ENCODE measurements around the gene DRD5.
"Not testable (repeated sequence)": the region's sequence is repeated elsewhere in the genome, so short reads cannot be mapped to it uniquely, and the experiment has no call there.

Gene DRD5

DNA sequence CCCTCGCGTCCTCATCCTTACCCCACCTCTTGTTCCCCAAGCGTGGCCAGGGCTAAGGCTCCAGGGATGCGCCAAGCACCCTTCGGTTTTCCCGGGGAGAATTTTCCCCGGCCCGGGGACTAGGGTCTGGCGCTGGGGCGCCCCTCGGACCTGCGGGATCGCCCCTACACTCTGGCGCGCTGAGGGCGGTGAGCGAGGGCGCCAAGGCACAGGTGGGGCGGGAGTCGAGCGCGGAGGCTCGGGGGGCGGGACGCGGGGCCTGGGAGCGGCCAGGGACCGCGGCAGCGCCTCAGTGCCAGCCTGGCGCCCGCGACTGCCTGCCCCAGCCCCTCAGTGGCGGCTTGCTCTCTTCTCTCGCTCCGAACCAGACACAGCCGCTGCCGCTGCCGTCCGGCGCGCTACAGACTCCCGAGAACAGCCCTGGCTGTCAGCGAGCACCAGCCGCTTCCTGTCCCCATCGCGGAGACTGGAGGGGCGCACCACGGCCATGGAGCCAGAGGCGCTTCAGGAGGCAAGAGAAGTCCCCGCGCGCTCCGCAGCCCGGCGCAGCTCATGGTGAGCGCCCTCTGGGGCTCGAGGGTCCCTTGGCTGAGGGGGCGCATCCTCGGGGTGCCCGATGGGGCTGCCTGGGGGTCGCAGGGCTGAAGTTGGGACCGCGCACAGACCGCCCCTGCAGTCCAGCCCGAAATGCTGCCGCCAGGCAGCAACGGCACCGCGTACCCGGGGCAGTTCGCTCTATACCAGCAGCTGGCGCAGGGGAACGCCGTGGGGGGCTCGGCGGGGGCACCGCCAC is at the start of gene DRD5:
Gene DRD5 (plus strand): TSS at position 292 of the 793 bp plus-strand sequence. CDS start 396 bp downstream, at position 688.
- DNase-seq (ENCODE audit: low spot score) (no peak), ATAC-seq (ENCODE audit: low read depth) (no peak)
- Histone ChIP-seq H3K27me3 (ENCODE audit: insufficient read depth, poor library complexity, severe bottlenecking) (peaks cover 10% of the 10 kb centered on the region), H3K36me3 (ENCODE audit: low read depth) (no peaks in the 10 kb centered on the region), H3K9me3 (ENCODE audit: severe bottlenecking) (no peaks in the 10 kb centered on the region), H3K4me1 (ENCODE audit: insufficient read depth, poor library complexity, severe bottlenecking) (no peaks in the 10 kb centered on the region), H3K27ac (ENCODE audit: poor library complexity, severe bottlenecking) (no peak within 1 kb of the TSS), H3K4me3 (ENCODE audit: severe bottlenecking) (no peak within 1 kb of the TSS)
- TF ChIP-seq, protein P1, sequence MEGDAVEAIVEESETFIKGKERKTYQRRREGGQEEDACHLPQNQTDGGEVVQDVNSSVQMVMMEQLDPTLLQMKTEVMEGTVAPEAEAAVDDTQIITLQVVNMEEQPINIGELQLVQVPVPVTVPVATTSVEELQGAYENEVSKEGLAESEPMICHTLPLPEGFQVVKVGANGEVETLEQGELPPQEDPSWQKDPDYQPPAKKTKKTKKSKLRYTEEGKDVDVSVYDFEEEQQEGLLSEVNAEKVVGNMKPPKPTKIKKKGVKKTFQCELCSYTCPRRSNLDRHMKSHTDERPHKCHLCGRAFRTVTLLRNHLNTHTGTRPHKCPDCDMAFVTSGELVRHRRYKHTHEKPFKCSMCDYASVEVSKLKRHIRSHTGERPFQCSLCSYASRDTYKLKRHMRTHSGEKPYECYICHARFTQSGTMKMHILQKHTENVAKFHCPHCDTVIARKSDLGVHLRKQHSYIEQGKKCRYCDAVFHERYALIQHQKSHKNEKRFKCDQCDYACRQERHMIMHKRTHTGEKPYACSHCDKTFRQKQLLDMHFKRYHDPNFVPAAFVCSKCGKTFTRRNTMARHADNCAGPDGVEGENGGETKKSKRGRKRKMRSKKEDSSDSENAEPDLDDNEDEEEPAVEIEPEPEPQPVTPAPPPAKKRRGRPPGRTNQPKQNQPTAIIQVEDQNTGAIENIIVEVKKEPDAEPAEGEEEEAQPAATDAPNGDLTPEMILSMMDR (IDR thresholded peaks at IDR 0.05; ENCODE audit: poor library complexity, severe bottlenecking), result no peak

- H3K4me3 ChIP-seq (ENCODE audit: severe bottlenecking); H3K27ac ChIP-seq (ENCODE audit: poor library complexity, severe bottlenecking); H3K9me3 ChIP-seq (ENCODE audit: severe bottlenecking); DNase-seq (ENCODE audit: low spot score); ATAC-seq (ENCODE audit: low read depth); H3K36me3 ChIP-seq (ENCODE audit: low read depth); H3K4me1 ChIP-seq (ENCODE audit: insufficient read depth, poor library complexity, severe bottlenecking); H3K27me3 ChIP-seq (ENCODE audit: insufficient read depth, poor library complexity, severe bottlenecking): not testable (repeated sequence)
These were observed 49.2 kb upstream of the DRD5 start for GRCh38 chr4:9732256-9732655.

DNA sequence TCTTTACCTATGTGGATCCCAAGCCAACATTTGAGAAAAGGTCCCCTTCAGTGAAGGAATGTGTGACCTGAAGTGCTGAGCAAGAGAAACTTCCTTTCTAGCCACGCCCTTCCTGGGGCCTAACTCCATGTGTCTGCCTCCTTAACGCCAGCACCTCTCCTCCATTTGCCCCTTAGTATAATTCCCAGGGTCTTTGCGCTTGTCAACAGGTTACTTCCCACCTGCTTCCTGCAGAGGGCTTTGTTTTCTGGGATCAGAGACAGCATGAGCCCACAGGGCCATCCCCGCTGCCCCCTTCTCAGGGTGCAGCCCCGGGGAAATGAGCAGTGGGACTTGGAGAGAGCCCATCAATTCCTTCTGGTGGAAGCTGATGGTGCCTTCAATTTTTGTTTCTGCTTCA is 45.9 kb upstream of the DRD5 start:
- Histone ChIP-seq H3K27ac (ENCODE audit: poor library complexity, severe bottlenecking) (no peak overlapping the region), H3K36me3 (ENCODE audit: low read depth) (no peaks in the 10 kb centered on the region), H3K4me3 (ENCODE audit: severe bottlenecking) (no peak overlapping the region), H3K27me3 (ENCODE audit: insufficient read depth, poor library complexity, severe bottlenecking) (no peaks in the 10 kb centered on the region), H3K4me1 (ENCODE audit: insufficient read depth, poor library complexity, severe bottlenecking) (no peaks in the 10 kb centered on the region), H3K9me3 (ENCODE audit: severe bottlenecking) (no peaks in the 10 kb centered on the region)
- DNase-seq (ENCODE audit: low spot score) (no peak), ATAC-seq (ENCODE audit: low read depth) (no peak)
- TF ChIP-seq, protein P1 (IDR thresholded peaks at IDR 0.05; ENCODE audit: poor library complexity, severe bottlenecking), result no peak

DNA sequence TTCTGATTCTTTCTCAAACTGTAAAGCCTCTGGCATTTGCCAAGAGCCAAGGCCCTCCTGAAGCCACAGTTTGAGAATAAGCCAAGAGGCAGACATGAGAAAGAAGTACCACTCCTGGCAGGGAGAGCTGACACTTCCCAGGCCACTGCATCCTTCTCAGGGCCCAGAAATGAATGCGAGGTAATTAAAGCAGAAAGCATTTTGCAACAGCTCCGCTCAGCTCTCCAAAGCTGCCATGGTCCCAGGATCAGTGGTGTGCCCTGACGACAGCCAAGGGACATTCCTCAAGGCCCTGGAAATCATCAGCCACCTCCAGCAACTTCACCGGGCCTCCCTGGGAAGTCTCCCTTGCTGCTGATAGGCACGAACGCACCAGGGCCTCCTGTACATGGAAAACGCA is 44.2 kb upstream of the DRD5 start:
- H3K4me1 ChIP-seq (ENCODE audit: insufficient read depth, poor library complexity, severe bottlenecking); ATAC-seq (ENCODE audit: low read depth); DNase-seq (ENCODE audit: low spot score); H3K27me3 ChIP-seq (ENCODE audit: insufficient read depth, poor library complexity, severe bottlenecking); H3K27ac ChIP-seq (ENCODE audit: poor library complexity, severe bottlenecking); H3K36me3 ChIP-seq (ENCODE audit: low read depth); H3K9me3 ChIP-seq (ENCODE audit: severe bottlenecking); H3K4me3 ChIP-seq (ENCODE audit: severe bottlenecking): not testable (repeated sequence)

- H3K4me3 ChIP-seq (ENCODE audit: severe bottlenecking); DNase-seq (ENCODE audit: low spot score); H3K27me3 ChIP-seq (ENCODE audit: insufficient read depth, poor library complexity, severe bottlenecking); H3K36me3 ChIP-seq (ENCODE audit: low read depth); H3K4me1 ChIP-seq (ENCODE audit: insufficient read depth, poor library complexity, severe bottlenecking); H3K27ac ChIP-seq (ENCODE audit: poor library complexity, severe bottlenecking); H3K9me3 ChIP-seq (ENCODE audit: severe bottlenecking); ATAC-seq (ENCODE audit: low read depth): not testable (repeated sequence)
These were observed 37.6 kb upstream of the DRD5 start for GRCh38 chr4:9743789-9744188.

GRCh38 chr4:9745782-9746181 is 35.7 kb upstream of the DRD5 start:
- Histone ChIP-seq H3K9me3 (ENCODE audit: severe bottlenecking) (no peaks in the 10 kb centered on the region), H3K36me3 (ENCODE audit: low read depth) (no peaks in the 10 kb centered on the region), H3K27ac (ENCODE audit: poor library complexity, severe bottlenecking) (no peak overlapping the region), H3K4me3 (ENCODE audit: severe bottlenecking) (no peak overlapping the region), H3K4me1 (ENCODE audit: insufficient read depth, poor library complexity, severe bottlenecking) (no peaks in the 10 kb centered on the region), H3K27me3 (ENCODE audit: insufficient read depth, poor library complexity, severe bottlenecking) (no peaks in the 10 kb centered on the region)
- DNase-seq (ENCODE audit: low spot score) (no peak), ATAC-seq (ENCODE audit: low read depth) (no peak)
- TF ChIP-seq, protein P1 (IDR thresholded peaks at IDR 0.05; ENCODE audit: poor library complexity, severe bottlenecking), result no peak

Data from RWPE2 (cell line).